Loucy (cell line): Measurements from ENCODE around the gene TFB1M.

Experiments
- EZH2phosphoT487 ChIP-seq: fragments of 200-600 bp; IDR thresholded peaks from 2 replicates; pipeline ENCODE4 v1.6.1; 2018; ENCODE audit warnings: antibody characterized with exemption, mild to moderate bottlenecking, moderate library complexity, borderline replicate concordance
- TF ChIP-seq, protein P1 (sequence below): fragments of 200-600 bp; sonication (generic); conservative IDR thresholded peaks from 2 replicates; pipeline ENCODE4 v1.5.1; 2014; ENCODE audit warnings: mild to moderate bottlenecking, antibody characterized with exemption, low read length

DNA sequence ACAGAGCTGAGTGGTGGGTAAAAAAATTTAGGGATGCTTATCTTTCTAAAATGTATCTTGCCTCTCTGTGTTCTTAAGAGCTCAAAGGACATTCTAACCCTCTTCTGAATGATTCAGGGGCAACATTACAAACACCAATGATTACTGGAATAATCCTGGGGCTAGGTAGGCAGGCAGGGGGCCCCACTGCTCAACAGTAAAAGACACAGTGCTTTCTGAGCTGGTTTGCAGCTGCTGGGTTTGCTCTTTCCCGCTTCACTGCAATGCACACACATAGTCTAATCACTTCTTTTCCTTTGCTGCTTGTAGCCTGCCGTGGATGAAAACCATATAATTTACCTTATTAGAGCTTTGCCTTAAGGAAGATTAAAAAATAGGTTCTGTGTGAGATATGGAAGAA lies 26.5 kb downstream of the TFB1M start:
- TF ChIP-seq, protein P1, sequence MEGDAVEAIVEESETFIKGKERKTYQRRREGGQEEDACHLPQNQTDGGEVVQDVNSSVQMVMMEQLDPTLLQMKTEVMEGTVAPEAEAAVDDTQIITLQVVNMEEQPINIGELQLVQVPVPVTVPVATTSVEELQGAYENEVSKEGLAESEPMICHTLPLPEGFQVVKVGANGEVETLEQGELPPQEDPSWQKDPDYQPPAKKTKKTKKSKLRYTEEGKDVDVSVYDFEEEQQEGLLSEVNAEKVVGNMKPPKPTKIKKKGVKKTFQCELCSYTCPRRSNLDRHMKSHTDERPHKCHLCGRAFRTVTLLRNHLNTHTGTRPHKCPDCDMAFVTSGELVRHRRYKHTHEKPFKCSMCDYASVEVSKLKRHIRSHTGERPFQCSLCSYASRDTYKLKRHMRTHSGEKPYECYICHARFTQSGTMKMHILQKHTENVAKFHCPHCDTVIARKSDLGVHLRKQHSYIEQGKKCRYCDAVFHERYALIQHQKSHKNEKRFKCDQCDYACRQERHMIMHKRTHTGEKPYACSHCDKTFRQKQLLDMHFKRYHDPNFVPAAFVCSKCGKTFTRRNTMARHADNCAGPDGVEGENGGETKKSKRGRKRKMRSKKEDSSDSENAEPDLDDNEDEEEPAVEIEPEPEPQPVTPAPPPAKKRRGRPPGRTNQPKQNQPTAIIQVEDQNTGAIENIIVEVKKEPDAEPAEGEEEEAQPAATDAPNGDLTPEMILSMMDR, result no peak
- no peak for TF ChIP-seq EZH2phosphoT487
